H1 (cell line): ENCODE results near the gene NEURL4. TPM values are rescaled to one million over a fixed set of nuclear protein-coding genes. Genes with fewer than 3 reads are reported as not detected.

ENCODE experiments used
- CTCF ChIA-PET: fragments of 300-600 bp; sonication (Branson Sonifier 250); formaldehyde crosslinking; loops from one replicate; lab custom pipeline; 2021; ENCODE audit not compliant: partially characterized antibody; lab: Charles Lee
- POLR2A ChIA-PET: fragments of 300-600 bp; sonication (Branson Sonifier 250); formaldehyde crosslinking; loops from one replicate; lab custom pipeline; 2021; ENCODE audit warnings: inconsistent platforms; ENCODE audit not compliant: partially characterized antibody; lab: Charles Lee
- DNase-seq, 2 experiments: peaks; one replicate each; pipeline versions ENCODE4 v3.0.0 to v3.0.0-alpha.2; 2010 to 2022; ENCODE audit warnings: low spot score in 2 of 2, low read depth in 1 of 2, mixed read lengths in 1 of 2
- FAIRE-seq: peaks from 2 replicates; lab custom pipeline; 2011; peaks lifted over from hg19 to GRCh38; lab: Jason Lieb, UNC
- H2AFZ ChIP-seq: 2 replicates; pipeline ENCODE4 v1.8.1; 2012; ENCODE audit warnings: low read length, inconsistent platforms
- H2AK5ac ChIP-seq: 2 replicates; pipeline ENCODE4 v1.6.1; 2013; ENCODE audit warnings: low read depth, low read length
- H2BK120ac ChIP-seq: replicated peaks from 2 replicates; pipeline ENCODE3; 2013; ENCODE audit warnings: low read depth, low read length, inconsistent platforms
- H2BK12ac ChIP-seq: 2 replicates; pipeline ENCODE4 v1.6.1; 2013; ENCODE audit warnings: low read depth, low read length
- H2BK15ac ChIP-seq: 2 replicates; pipeline ENCODE4 v1.6.1; 2013; ENCODE audit warnings: low read length
- H2BK20ac ChIP-seq: 2 replicates; pipeline ENCODE4 v1.6.1; 2013; ENCODE audit warnings: low read length
- H2BK5ac ChIP-seq: 2 replicates; pipeline ENCODE4 v1.6.1; 2013; ENCODE audit warnings: low read depth, low read length
- H3K14ac ChIP-seq: 2 replicates; pipeline ENCODE4 v1.6.1; 2013; ENCODE audit warnings: inconsistent platforms; ENCODE audit not compliant: insufficient read length
- H3K18ac ChIP-seq: 2 replicates; pipeline ENCODE4 v1.6.1; 2013; ENCODE audit warnings: low read length; ENCODE audit errors: extremely low read depth
- H3K23ac ChIP-seq: 2 replicates; pipeline ENCODE4 v1.6.1; 2013; ENCODE audit warnings: inconsistent platforms; ENCODE audit not compliant: insufficient read length
- H3K23me2 ChIP-seq: 2 replicates; pipeline ENCODE4 v1.6.1; 2013; ENCODE audit warnings: low read depth, low read length
- H3K27ac ChIP-seq: 2 replicates; pipeline ENCODE4 v1.6.1; 2011; ENCODE audit warnings: low read depth, low read length, inconsistent platforms
- H3K27me3 ChIP-seq, 4 experiments: replicated peaks in 1 of 4; 1 replicate in 1 of 4; 2 replicates in 3 of 4; pipeline versions ENCODE4 v1.6.1 to v1.8.1; 2011 to 2013; ENCODE audit warnings: low read length in 3 of 4, mild to moderate bottlenecking in 3 of 4, inconsistent platforms in 2 of 4, mixed read lengths in 2 of 4, moderate library complexity in 1 of 4; ENCODE audit not compliant: control insufficient read depth in 3 of 4, insufficient read depth in 3 of 4; ENCODE audit errors: extremely low read depth in 1 of 4
- H3K36me3 ChIP-seq, 4 experiments: 2 replicates each; pipeline versions ENCODE4 v1.6.1 to v1.8.1; 2011 to 2013; ENCODE audit warnings: mild to moderate bottlenecking in 4 of 4, low read length in 3 of 4, moderate library complexity in 2 of 4, control low read depth in 1 of 4, inconsistent platforms in 1 of 4; ENCODE audit not compliant: insufficient read depth in 4 of 4, control insufficient read depth in 2 of 4
- H3K4ac ChIP-seq: replicated peaks from 2 replicates; pipeline ENCODE3; 2013; ENCODE audit warnings: low read length, low read depth, mixed read lengths, inconsistent platforms; ENCODE audit not compliant: insufficient read length
- H3K4me1 ChIP-seq, 4 experiments: replicated peaks in 1 of 4; 1 replicate in 1 of 4; 2 replicates in 3 of 4; pipeline versions ENCODE4 v1.6.1 to v1.8.1; 2011 to 2013; ENCODE audit warnings: low read length in 3 of 4, inconsistent platforms in 2 of 4, mixed read lengths in 1 of 4; ENCODE audit not compliant: insufficient read depth in 4 of 4, control insufficient read depth in 3 of 4
- H3K4me2 ChIP-seq, 2 experiments: 2 replicates each; pipeline versions ENCODE4 v1.6.1 to v1.8.1; 2011 to 2013; ENCODE audit warnings: low read depth in 2 of 2, low read length in 2 of 2, control low read depth in 1 of 2, inconsistent platforms in 1 of 2, mild to moderate bottlenecking in 1 of 2; ENCODE audit not compliant: insufficient read depth in 1 of 2
- H3K4me3 ChIP-seq, 4 experiments: fragments of 200-600, 300-600 bp in 1 of 4; sonication (generic), shearing (Covaris generic), sonication (Bioruptor Twin) in 1 of 4; 2 replicates each; pipeline versions ENCODE4 v1.5.1 to v1.8.1; 2011 to 2016; ENCODE audit warnings: low read length in 4 of 4, low read depth in 3 of 4, control low read depth in 2 of 4, inconsistent platforms in 2 of 4, mild to moderate bottlenecking in 2 of 4, mixed read lengths in 1 of 4, moderate library complexity in 1 of 4; ENCODE audit not compliant: insufficient read depth in 2 of 4; ENCODE audit errors: extremely low read depth in 1 of 4
- H3K56ac ChIP-seq: replicated peaks from 2 replicates; pipeline ENCODE3; 2013; ENCODE audit warnings: low read depth, mild to moderate bottlenecking, mixed read lengths, low read length, inconsistent platforms; ENCODE audit not compliant: insufficient read length
- H3K79me1 ChIP-seq: 2 replicates; pipeline ENCODE4 v1.6.1; 2013; ENCODE audit warnings: low read depth, low read length, control low read depth
- H3K79me2 ChIP-seq, 2 experiments: 2 replicates each; pipeline versions ENCODE4 v1.6.1 to v1.8.1; 2012 to 2013; ENCODE audit warnings: low read length in 2 of 2, mild to moderate bottlenecking in 2 of 2, inconsistent platforms in 1 of 2; ENCODE audit not compliant: insufficient read depth in 2 of 2, control insufficient read depth in 1 of 2
- H3K9ac ChIP-seq, 4 experiments: replicated peaks in 1 of 4; 1 replicate in 1 of 4; 2 replicates in 3 of 4; pipeline versions ENCODE4 v1.6.1 to v1.8.1; 2011 to 2013; ENCODE audit warnings: low read depth in 3 of 4, low read length in 3 of 4, control low read depth in 2 of 4, mild to moderate bottlenecking in 2 of 4, moderate library complexity in 2 of 4, inconsistent platforms in 1 of 4; ENCODE audit errors: extremely low read depth in 1 of 4
- H3K9me3 ChIP-seq, 2 experiments: 2 replicates each; pipeline versions ENCODE4 v1.6.1 to v1.8.1; 2012 to 2013; ENCODE audit warnings: mild to moderate bottlenecking in 2 of 2, moderate library complexity in 2 of 2, control low read depth in 1 of 2, inconsistent platforms in 1 of 2, low read depth in 1 of 2, low read length in 1 of 2, mixed read lengths in 1 of 2; ENCODE audit not compliant: insufficient read depth in 2 of 2
- H4K20me1 ChIP-seq, 2 experiments: replicated peaks in 1 of 2; 2 replicates each; pipeline versions ENCODE3 to v1.8.1; 2011 to 2013; ENCODE audit warnings: inconsistent platforms in 2 of 2, low read length in 2 of 2, mild to moderate bottlenecking in 1 of 2; ENCODE audit not compliant: insufficient read depth in 2 of 2, control insufficient read depth in 1 of 2
- H4K5ac ChIP-seq: 2 replicates; pipeline ENCODE4 v1.6.1; 2013; ENCODE audit warnings: low read length, low read depth, mixed read lengths, inconsistent platforms; ENCODE audit not compliant: insufficient read length
- H4K8ac ChIP-seq: 2 replicates; pipeline ENCODE4 v1.8.0; 2013; ENCODE audit warnings: mild to moderate bottlenecking, moderate library complexity, low read length, inconsistent platforms; ENCODE audit not compliant: insufficient read depth; ENCODE audit errors: extremely low read depth
- H4K91ac ChIP-seq: replicated peaks from 2 replicates; pipeline ENCODE3; 2013; ENCODE audit warnings: low read length, mixed read lengths, inconsistent platforms; ENCODE audit not compliant: insufficient read length
- CREB1 ChIP-seq: IDR thresholded peaks from 2 replicates; pipeline ENCODE4 v1.6.1; 2012; ENCODE audit warnings: inconsistent platforms
- EP300 ChIP-seq, 2 experiments: IDR thresholded peaks; 1 replicate in 1 of 2; 2 replicates in 1 of 2; pipeline ENCODE4 v1.6.1; 2011 to 2012; ENCODE audit warnings: low read depth in 2 of 2, low read length in 2 of 2, mild to moderate bottlenecking in 2 of 2, borderline replicate concordance in 1 of 2, inconsistent platforms in 1 of 2, moderate library complexity in 1 of 2
- HDAC6 ChIP-seq: IDR thresholded peaks from one replicate; pipeline ENCODE4 v1.7.1; 2012; ENCODE audit warnings: low read depth, mild to moderate bottlenecking, inconsistent platforms, low read length, moderate library complexity
- TBP ChIP-seq: IDR thresholded peaks from 2 replicates; pipeline ENCODE4 v1.6.1; 2011; ENCODE audit warnings: low read depth, low read length, improper control_type of control experiment
- TCF12 ChIP-seq: IDR thresholded peaks from 2 replicates; pipeline ENCODE4 v1.6.1; 2011; ENCODE audit warnings: low read depth, mild to moderate bottlenecking, low read length
- WGBS, 2 experiments: shearing (Covaris generic) in 1 of 2; methylation state at CpG; one replicate each; pipeline versions ENCODE4 v1.1.6 to v1.1.7; 2013 to 2015; ENCODE audit warnings: low lambda C conversion rate in 2 of 2, mixed read lengths in 2 of 2, inconsistent platforms in 1 of 2, low coverage in 1 of 2, missing lambda C conversion rate in 1 of 2; ENCODE audit not compliant: insufficient replicate concordance in 2 of 2, insufficient coverage in 1 of 2, insufficient read length in 1 of 2; ENCODE audit errors: extremely low coverage in 1 of 2, missing lambda C conversion rate in 1 of 2; 5-methylcytosine and 5-hydroxymethylcytosine counted together
- polyA plus RNA-seq, 7 experiments: library from polyadenylated mRNA; depleted of rRNA in 3 of 7; stranded (reverse) in 5 of 7; unstranded in 2 of 7; fragments of >200 nt in 5 of 7; fragments of 200-250 nt in 2 of 7; gene quantifications; 1 replicate in 5 of 7; 2 replicates in 1 of 7; 4 replicates in 1 of 7; pipeline versions ENCODE4 v1.2.1 to v1.2.3, GENCODE V29; 2011 to 2013; ENCODE audit warnings: missing spikeins in 2 of 7, mixed read lengths in 2 of 7
- total RNA-seq: library from RNA; stranded (reverse); fragmentation: NEBNext Ultra II Directional; extraction: Animal tissue kit (Norgen Biotek cat#: 25700); gene quantifications from 2 replicates; pipeline ENCODE4 v1.2.1, GENCODE V29; 2021
- TF ChIP-seq, protein P1 (sequence below), 3 experiments: IDR thresholded peaks; 1 replicate in 2 of 3; 2 replicates in 1 of 3; pipeline versions ENCODE4 v1.5.1 to v1.6.1; 2011; ENCODE audit warnings: low read length in 3 of 3, mild to moderate bottlenecking in 3 of 3, inconsistent platforms in 2 of 3, low read depth in 1 of 3, moderate library complexity in 1 of 3; ENCODE audit not compliant: insufficient read depth in 1 of 3; ENCODE audit errors: control extremely low read depth in 1 of 3

NEURL4 gene
- total and polyA plus RNA-seq, 2 of the 8 experiments (the other 6 are each of a cell fraction or from before 2014, with no cell fraction given) = 29.6 to 46.8 TPM

GRCh38 chr17:7336240-7337175 lies 7.4 kb upstream of the NEURL4 start, which contains the start of gene ACAP1:
Gene ACAP1 (plus strand): TSS chr17:7336529. CDS start chr17:7336735, 206 bp downstream.
- Histone ChIP-seq H3K27me3 (no peaks in the 10 kb centered on the region), H2BK20ac (peak within 1 kb of the TSS; percentile 98), H3K4me3 (peak within 1 kb of the TSS in 3 of 4 experiments; percentile 10 to 52 (median 32); a peak in 6 of 8 replicates), H3K4me1 (peaks cover 3 to 16% (median 14%) of the 10 kb centered on the region in 4 experiments), H2BK12ac (peak within 1 kb of the TSS; percentile 77; the same call in 1 of the 2 replicates), H3K18ac (peak within 1 kb of the TSS; percentile 72), H4K20me1 (no peaks in the 10 kb centered on the region), H2AFZ (0 out of 2 replicates have a peak within 1 kb of the TSS, but pooled peaks have one; percentile 6), H3K9ac (peak within 1 kb of the TSS in 3 of 4 experiments; percentile 48 to 56 (median 51); a peak in 5 of 7 replicates), H3K14ac (no peak within 1 kb of the TSS), H4K5ac (peak within 1 kb of the TSS; percentile 87), H4K8ac (peak within 1 kb of the TSS; percentile 66), H3K23me2 (no peaks in the 10 kb centered on the region; the same call in 1 of the 2 replicates), H3K4ac (peak within 1 kb of the TSS; percentile 71), H4K91ac (peak within 1 kb of the TSS; percentile 81), H3K9me3 (no peaks in the 10 kb centered on the region), H3K79me1 (no peaks in the 10 kb centered on the region), H3K4me2 (peak within 1 kb of the TSS; percentile 59 to 82), H2BK15ac (peak within 1 kb of the TSS; percentile 55; the same call in 1 of the 2 replicates), H3K79me2 (no peaks in the 10 kb centered on the region), H3K23ac (no peak within 1 kb of the TSS), H3K27ac (peak within 1 kb of the TSS; percentile 51; the same call in 1 of the 2 replicates), H3K36me3 (no peaks in the 10 kb centered on the region), H2BK5ac (peak within 1 kb of the TSS; percentile 82), H2BK120ac (peak within 1 kb of the TSS; percentile 78), H3K56ac (peak within 1 kb of the TSS; percentile 23), H2AK5ac (peak within 1 kb of the TSS; percentile 71; the same call in 1 of the 2 replicates)
- no peak for FAIRE-seq
- peak; percentile 44 to 79 for DNase-seq
- ChIA-PET CTCF (interaction anchor here (0.8 to 6.0 kb wide), 16 partner anchors 9 to 296 kb away, joined by 3 to 82 read pairs (median 6); partner anchors contain the start of genes KCTD11, SLC2A4, SOX15 and TMEM95), POLR2A (interaction anchor here (0.7 to 6.9 kb wide), 28 partner anchors 10 to 247 kb away, joined by 3 to 93 read pairs (median 5); partner anchors contain the start of genes GPS2, KCTD11, MPDU1 and NEURL4)
- WGBS, 2 experiments = 34% methylated on average over 17 of the region's 17 CpGs; no CpG with 5 or more reads in 1 of the 2 experiments
- TF ChIP-seq TBP (0 out of 2 replicates have a peak, but pooled peaks have one; percentile 20), TCF12 (peak; percentile 56; the same call in 1 of the 2 replicates), HDAC6 (no peak), EP300 (IDR thresholded peaks at IDR 0.05; ENCODE audit: borderline replicate concordance in 1 of 2, low read depth in 2 of 2, low read length in 2 of 2) (peak in 1 of 2 experiments; percentile 52; a peak in 1 of 3 replicates), CREB1 (no peak)
- TF ChIP-seq, protein P1, sequence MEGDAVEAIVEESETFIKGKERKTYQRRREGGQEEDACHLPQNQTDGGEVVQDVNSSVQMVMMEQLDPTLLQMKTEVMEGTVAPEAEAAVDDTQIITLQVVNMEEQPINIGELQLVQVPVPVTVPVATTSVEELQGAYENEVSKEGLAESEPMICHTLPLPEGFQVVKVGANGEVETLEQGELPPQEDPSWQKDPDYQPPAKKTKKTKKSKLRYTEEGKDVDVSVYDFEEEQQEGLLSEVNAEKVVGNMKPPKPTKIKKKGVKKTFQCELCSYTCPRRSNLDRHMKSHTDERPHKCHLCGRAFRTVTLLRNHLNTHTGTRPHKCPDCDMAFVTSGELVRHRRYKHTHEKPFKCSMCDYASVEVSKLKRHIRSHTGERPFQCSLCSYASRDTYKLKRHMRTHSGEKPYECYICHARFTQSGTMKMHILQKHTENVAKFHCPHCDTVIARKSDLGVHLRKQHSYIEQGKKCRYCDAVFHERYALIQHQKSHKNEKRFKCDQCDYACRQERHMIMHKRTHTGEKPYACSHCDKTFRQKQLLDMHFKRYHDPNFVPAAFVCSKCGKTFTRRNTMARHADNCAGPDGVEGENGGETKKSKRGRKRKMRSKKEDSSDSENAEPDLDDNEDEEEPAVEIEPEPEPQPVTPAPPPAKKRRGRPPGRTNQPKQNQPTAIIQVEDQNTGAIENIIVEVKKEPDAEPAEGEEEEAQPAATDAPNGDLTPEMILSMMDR (IDR thresholded peaks at IDR 0.05; ENCODE audit: control extremely low read depth in 1 of 3, insufficient read depth in 1 of 3, low read depth in 1 of 3, low read length in 3 of 3) = no peak
